H1 (cell line): ENCODE results near the gene C2CD3.

Experiments
- EP300 ChIP-seq, 2 experiments: IDR thresholded peaks; 1 replicate in 1 of 2; 2 replicates in 1 of 2; pipeline ENCODE4 v1.6.1; 2011 to 2012; ENCODE audit warnings: low read depth in 2 of 2, low read length in 2 of 2, mild to moderate bottlenecking in 2 of 2, borderline replicate concordance in 1 of 2, inconsistent platforms in 1 of 2, moderate library complexity in 1 of 2
- SP1 ChIP-seq: IDR thresholded peaks from 2 replicates; pipeline ENCODE4 v1.6.1; 2011; ENCODE audit warnings: low read depth, low read length
- TAF1 ChIP-seq: IDR thresholded peaks from 2 replicates; pipeline ENCODE4 v1.6.1; 2011; ENCODE audit warnings: mild to moderate bottlenecking, low read depth, low read length

GRCh38 chr11:74070723-74071492, 99.9 kb downstream of the C2CD3 start:
- no peak for TF ChIP-seq SP1
- TF ChIP-seq TAF1, result no peak
- no peak for TF ChIP-seq EP300 (IDR thresholded peaks at IDR 0.05; ENCODE audit: borderline replicate concordance in 1 of 2, low read depth in 2 of 2, low read length in 2 of 2)
